ENCODE results near the gene TRDMT1.
A peak's percentile ranks its signal among the peaks of the same experiment; 100 is the strongest.

The TRDMT1 gene

DNA sequence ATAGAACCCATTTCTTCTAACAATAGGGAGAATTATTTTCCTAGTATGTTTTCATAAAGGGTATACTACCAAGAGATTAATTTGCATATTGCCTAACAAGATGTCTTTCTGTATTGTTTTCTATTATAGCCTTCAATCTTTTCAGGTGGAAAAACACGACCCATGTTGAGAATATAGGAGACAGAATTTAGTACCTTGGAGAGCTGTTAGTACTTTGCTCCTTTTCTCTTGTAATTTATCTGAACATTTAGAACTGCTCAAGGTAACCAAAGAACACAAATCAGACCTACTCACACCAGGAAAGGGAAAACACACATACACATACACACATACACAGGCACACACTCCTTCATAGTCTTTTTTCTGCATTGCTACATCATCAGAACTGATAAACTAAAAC is 7.8 kb upstream of the TRDMT1 start:
- no peak for DNase-seq

DNA sequence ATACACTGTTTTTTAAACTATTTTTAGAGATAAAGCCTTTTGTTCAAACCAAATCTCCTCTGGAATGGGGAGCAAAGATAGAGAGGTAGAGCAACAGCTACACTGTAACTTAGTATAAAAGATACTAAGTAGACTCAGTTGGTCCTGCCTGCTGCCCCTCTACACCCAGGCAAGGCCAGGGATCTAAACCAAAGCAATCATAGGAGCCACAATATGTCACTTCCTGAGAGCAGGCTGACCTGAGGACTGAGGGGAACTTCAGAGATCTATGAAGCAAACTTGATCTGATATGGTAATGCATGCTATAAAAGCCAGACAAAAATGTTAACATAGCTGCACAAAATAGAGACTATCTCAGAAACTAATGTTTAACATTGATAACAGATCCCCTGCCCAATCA is 7.0 kb upstream of the TRDMT1 start:
- no peak for DNase-seq

- DNase-seq = peak; percentile 81
These were observed 4.8 kb upstream of the TRDMT1 start for GRCh38 chr10:17206210-17206709.

GRCh38 chr10:17203416-17203815 is 1.9 kb upstream of the TRDMT1 start:
- no peak for DNase-seq

- no peak for DNase-seq
These were observed 1.5 kb upstream of the TRDMT1 start for GRCh38 chr10:17202999-17203398.

DNA sequence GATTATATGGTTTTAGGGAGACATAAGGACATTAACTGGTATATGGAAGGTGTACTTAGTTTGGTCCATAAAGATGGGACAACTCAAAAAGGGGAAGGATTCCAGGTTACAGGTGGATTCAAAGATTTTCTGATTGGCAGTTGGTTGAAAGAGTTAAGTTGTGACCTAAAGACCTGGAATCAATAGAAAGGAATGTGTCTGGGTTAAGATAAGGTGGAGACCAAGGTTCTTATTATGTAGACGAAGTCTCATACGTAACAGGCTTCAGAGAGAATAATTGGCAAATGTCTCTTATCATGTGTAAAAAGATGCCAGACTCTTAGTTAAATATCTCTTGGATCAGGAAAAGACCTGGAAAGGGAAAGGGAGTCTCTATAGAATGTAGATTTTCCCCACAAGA is 1.0 kb upstream of the TRDMT1 start:
- DNase-seq = no peak

DNA sequence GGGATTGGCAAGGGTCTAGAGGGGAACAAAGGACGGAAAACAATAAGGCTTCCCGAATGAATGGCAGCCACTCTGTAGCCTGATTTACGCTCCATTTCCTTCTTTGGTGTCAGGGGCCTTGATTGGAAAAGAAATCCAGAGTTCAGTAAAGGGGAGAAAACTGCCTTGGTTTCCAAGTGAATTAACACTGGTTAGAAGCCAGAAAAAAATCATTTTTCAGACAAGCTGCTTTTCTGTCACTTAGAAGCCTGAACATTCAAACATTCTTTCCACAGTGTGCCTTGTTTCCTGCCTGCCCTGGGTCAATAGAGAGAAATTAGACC is 283 bp upstream of the TRDMT1 start:
- DNase-seq = no peak

DNA sequence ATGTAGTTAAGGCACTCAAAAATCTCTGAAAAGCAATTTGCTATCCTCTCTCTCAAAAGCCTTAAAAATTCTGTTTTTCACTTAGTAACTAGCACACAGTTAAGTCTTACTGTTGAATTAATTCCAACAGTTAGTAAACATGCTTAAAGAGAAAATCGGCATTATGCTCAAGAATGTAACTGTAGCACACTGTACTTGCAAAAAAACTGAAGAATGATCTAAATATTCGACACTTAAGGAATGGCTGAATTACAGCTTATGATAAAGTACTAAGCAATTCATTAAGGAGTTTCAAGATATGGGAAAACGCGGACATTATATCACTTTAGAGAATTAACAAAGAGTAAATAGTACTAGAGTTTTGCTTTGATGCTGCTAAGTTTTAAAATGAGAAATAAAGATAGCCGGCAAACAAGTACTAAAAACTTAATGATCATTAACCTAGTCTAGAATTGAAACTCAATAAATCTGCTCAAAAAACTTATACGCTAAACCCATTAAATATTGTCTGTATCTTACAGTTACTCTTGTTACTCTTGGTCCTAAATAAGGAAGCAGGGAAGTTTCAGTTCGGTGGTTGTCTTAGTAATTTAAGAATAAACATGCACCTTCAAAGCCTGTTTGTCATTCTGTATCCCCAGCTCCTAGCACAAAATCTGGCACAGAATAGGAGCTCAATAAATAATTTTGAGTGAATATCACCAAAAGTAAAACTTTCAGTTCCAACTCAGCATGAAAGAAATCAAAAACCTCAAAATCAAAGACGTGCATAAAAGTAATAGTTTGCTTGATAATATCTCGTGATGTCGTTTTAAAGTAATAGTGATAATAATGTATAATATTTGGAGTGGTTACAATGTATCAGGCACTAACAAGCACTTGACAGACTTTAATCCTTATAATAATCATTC is 1.2 kb downstream of the TRDMT1 start:
- DNase-seq = peak; percentile 28

- DNase-seq = no peak
These were observed 2.1 kb downstream of the TRDMT1 start for GRCh38 chr10:17199351-17199804.

DNA sequence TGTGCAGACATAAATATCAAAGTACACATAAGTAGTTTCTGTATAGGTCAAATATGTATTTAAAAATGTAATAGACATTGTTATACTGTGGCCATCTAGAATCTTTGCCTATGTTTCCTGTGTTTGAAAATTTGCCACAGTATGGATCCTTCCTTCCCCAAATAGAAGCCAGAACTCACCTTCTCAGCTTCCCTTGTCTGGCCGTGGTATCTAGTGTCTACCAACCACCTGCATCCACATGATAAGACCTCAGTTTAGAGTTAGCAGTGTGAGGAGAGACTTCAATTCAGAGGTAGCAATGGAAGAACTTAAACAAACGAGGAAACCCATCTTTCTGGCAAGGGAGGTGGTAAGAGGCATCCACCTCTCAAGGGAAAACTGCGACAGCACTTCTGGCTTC is 4.9 kb downstream of the TRDMT1 start:
- DNase-seq = no peak

DNA sequence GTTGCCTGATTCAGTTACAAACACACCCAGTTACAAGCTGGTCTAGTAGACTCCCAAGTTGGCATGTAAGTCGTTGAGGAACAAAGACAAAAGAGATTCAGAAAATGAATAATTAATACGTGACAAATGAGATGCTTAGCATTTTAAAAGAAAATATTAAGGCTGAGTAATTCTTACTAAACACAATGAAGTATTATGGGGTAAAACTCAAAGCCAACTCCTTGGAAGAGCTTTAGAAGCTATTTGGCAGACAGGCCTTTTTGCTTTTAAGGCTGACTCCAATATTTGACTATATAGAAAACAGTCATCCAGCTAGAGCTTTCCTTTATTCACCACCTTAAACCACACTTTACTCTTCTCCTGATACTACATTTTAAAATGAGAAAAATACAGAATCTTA is 5.4 kb downstream of the TRDMT1 start:
- DNase-seq = no peak

- no peak for DNase-seq
These were observed 6.4 kb downstream of the TRDMT1 start for GRCh38 chr10:17195083-17195482.

- DNase-seq = no peak
These were observed 10.9 kb downstream of the TRDMT1 start for GRCh38 chr10:17190602-17191001.

- DNase-seq = no peak
These were observed 12.8 kb downstream of the TRDMT1 start for GRCh38 chr10:17188644-17189172.

DNA sequence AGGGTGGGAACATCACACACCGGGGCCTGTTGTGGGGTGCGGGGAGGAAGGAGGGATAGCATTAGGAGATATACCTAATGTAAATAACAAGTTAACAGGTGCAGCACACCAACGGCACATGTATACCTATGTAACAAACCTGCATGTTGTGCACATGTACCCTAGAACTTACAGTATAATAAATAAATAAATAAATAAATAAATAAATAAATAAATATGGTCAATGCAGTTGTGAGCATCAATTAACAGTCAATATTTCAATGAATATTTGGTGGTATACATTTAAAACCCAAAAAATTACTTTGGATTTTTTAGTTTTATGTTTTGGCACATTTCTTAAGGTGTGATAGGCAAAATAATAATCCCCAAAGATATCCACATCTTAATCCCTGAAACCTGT is 15.6 kb downstream of the TRDMT1 start:
- no peak for DNase-seq

DNA sequence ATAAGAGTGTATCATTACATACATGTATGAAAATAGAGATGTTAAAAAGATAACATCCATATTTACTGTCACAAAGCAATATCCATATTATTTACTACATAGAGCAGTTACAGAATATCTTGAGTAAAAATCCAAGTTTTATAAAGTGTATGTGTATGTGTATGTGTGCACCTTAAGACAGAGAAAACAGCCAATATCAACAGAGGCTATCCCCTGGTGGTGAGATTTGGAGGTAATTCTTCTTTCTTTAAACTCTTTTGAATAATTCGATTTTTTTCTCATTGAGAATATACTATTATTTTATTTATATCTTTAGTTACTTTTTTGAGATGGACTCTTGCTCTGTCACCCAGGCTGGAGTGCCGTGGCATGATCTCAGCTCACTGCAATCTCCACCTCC is 18.4 kb downstream of the TRDMT1 start:
- DNase-seq = no peak

- no peak for DNase-seq
These were observed 19.7 kb downstream of the TRDMT1 start for GRCh38 chr10:17181751-17182150.

DNA sequence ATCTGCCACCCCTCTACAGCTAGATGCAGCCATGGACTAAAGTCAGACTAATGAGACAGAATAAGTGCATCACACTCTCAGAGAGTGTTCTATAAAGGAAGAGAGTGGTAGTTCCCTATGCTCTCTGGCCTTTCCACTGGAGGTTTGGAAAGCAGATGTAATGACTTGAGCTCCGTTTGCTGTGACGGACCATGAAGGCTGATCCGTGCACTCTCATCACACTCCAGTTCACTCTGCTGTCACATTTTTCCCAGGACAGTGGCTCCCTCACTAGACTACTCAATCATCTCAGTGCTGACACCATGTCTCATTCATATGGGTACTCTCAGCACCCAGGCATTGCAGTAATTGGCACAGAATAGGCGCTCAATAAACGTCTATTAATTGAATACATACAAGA is 20.4 kb downstream of the TRDMT1 start:
- DNase-seq = no peak

GRCh38 chr10:17179002-17179401 is 22.5 kb downstream of the TRDMT1 start:
- DNase-seq = no peak

GRCh38 chr10:17178006-17178405 is 23.5 kb downstream of the TRDMT1 start:
- DNase-seq = no peak

GRCh38 chr10:17177014-17177413 is 24.5 kb downstream of the TRDMT1 start:
- no peak for DNase-seq

DNA sequence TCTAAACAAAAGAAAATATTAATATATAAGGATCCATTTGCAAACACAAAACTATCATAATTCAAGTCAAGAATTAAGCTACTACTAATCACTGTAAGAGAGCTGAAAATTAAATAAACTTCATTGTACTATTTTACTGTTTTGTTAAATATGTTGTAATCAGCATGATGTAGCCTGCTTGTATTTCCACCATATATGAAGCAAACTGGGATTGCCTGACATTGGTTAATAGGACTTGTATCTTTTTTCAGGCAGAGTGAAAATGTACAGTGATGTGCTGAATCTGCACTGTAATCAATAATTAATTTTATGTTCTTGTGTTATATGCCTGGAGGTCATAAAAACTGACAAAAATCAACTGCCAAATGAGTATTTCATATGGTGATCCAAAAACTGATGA is 25.4 kb downstream of the TRDMT1 start:
- DNase-seq = no peak

DNA sequence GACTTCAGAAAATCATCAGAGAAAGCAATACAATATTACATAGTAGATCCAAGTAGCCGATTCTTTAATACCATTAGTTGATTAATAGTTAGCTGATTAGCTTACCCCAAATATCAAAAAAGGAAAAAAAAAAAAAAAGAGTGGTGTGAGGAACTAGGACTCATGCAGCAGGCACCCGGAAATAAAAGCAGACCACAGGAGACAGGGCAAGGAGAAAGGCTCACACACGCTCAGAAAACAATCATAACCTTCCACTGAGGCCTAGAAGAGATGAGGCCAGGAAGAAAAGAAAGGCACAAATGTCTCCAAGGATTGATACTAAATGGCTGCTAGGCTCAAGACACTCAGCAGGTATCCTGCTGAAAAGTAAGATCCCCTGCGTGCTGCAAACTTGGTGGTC is 25.9 kb downstream of the TRDMT1 start:
- no peak for DNase-seq

GRCh38 chr10:17174626-17175025 is 26.8 kb downstream of the TRDMT1 start:
- no peak for DNase-seq
